WI38 (cell line): ENCODE data around the gene PLEKHA5.
"Not testable (repeated sequence)": the region's sequence is repeated elsewhere in the genome, so short reads cannot be mapped to it uniquely, and the experiment has no call there.

Experiments
- H3K4me3 ChIP-seq: 2 replicates; pipeline ENCODE4 v1.5.1; 2011; ENCODE audit warnings: low read depth, mild to moderate bottlenecking, control low read depth, low read length
- TF ChIP-seq, protein P1 (sequence below): IDR thresholded peaks from 2 replicates; pipeline ENCODE4 v1.5.1; 2012; ENCODE audit warnings: low read depth, mild to moderate bottlenecking, control low read depth, low read length

PLEKHA5 gene

DNA sequence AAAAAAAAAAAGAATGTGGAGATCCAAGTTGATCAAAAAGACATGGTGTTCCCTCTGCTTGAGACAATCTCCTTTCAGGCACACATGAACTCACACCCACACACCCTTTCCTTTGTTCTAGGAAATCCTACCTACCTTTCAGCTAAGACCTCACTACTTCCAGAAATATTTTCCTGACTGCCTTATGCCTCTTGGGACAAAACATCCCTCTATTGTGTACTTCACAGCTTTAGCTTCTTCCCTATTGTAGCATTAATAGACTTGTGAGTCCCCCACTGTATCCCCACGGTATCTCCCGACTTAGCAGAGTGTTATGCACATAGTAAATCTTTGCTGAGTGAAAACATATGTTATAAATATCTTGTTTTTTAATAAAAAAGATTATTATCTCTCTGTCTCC lies 264.9 kb downstream of the PLEKHA5 start:
- no peak overlapping the region for H3K4me3 ChIP-seq
- TF ChIP-seq, protein P1, sequence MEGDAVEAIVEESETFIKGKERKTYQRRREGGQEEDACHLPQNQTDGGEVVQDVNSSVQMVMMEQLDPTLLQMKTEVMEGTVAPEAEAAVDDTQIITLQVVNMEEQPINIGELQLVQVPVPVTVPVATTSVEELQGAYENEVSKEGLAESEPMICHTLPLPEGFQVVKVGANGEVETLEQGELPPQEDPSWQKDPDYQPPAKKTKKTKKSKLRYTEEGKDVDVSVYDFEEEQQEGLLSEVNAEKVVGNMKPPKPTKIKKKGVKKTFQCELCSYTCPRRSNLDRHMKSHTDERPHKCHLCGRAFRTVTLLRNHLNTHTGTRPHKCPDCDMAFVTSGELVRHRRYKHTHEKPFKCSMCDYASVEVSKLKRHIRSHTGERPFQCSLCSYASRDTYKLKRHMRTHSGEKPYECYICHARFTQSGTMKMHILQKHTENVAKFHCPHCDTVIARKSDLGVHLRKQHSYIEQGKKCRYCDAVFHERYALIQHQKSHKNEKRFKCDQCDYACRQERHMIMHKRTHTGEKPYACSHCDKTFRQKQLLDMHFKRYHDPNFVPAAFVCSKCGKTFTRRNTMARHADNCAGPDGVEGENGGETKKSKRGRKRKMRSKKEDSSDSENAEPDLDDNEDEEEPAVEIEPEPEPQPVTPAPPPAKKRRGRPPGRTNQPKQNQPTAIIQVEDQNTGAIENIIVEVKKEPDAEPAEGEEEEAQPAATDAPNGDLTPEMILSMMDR = no peak

- H3K4me3 ChIP-seq = no peak overlapping the region
- TF ChIP-seq, protein P1 = no peak
Measured at GRCh38 chr12:19397534-19397933, 268.0 kb downstream of the PLEKHA5 start.

DNA sequence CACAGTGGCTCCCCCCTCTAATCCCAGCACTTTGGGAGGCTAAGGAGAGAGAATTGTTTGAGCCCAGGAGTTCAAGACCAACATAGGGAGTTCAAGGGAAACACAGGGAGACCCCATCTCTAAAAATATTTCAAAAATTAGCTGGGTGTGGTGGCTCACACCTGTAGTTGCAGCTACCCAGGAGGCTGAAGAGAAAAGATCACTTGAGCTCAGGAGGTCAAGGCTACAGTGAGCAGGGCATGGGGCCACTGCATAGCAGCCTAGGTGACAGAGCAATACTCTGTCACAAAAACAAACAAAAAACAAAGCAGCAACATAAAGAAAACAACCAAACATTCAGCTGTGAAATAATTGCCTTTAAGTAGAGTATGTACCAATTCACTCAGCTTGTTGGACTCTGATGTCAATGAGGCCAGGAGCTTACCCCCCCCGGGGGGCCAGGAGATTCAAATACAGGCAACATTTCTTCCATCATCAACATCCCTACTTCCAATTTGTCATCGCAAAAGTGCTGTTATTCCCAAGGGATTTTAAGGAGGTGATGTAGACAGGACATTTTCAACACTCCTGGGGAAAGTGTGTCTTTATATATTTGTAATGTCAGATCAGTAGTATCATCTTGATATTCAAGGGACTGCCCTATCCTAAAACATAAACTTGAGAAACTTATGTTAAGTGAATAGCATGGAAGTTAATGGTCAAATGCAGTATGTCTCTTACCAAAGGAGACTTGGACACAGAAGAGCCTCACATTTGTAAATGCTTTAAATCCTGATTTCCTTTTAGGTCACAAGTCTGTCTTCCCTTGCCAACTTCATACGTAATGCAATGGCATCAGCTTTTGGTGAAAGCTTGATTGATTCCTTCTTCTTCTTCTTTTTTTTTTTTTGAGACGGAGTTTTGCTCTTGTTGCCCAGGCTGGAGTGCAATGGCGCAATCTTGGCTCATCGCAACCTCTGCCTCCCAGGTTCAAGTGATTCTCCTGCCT lies 269.1 kb downstream of the PLEKHA5 start:
- TF ChIP-seq, protein P1 = no peak
- H3K4me3 ChIP-seq = no peak overlapping the region

DNA sequence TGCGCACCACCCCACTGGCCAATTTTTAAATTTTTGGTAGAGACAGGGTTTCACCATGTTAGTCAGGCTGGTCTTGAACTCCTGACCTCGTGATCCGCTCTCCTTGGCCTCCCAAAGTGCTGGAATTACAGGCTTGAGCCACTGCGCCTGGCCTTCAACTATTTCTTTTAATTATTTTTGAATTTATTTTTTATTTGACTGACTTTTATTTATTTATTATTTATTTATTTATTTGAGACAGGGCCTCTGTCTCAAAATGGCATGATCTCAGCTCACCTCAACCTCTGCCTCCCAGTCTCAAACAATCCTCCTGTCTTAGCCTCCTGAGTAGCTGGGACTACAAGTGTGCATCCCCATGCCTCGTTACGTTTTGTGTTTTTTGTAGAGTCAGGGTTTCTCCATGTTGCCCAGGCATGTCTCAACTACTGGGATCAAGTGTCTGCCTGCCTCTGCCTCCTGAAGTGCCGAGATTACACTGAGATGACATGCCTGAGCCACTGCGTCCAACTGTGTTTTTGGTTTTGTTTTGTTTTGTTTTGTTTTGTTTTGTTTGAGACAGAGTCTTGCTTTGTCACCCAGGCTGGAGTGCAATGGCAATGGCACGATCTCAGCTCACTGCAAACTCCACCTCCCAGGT lies 271.2 kb downstream of the PLEKHA5 start:
- not testable (repeated sequence) for H3K4me3 ChIP-seq

DNA sequence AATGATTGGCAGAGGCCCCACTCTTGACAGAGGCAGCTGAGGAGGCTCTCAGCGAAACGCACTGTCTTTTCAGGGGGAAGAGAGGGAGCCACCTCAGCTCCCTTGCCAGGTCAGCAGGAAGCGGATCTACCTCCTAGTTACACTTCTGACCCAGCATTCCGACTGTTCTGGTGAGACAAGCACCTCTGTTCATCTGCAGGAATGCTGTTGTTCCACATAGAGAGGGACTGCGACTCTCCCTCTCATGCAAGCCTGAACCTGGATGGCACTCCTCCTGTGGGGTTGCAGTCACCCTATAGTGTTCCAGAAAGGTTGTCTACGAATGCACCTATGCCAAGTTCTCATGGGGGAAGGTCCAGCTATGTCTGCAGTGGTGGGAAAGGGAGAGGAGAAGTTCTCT lies 272.7 kb downstream of the PLEKHA5 start:
- no peak overlapping the region for H3K4me3 ChIP-seq
- TF ChIP-seq, protein P1 = no peak

GRCh38 chr12:19402743-19403431 lies 273.4 kb downstream of the PLEKHA5 start:
- no peak overlapping the region for H3K4me3 ChIP-seq
- TF ChIP-seq, protein P1 = no peak

- no peak overlapping the region for H3K4me3 ChIP-seq
Measured at GRCh38 chr12:19404242-19404880, 274.8 kb downstream of the PLEKHA5 start.

More at GRCh38 chr12:19404242-19404880, 274.8 kb downstream of the PLEKHA5 start:
- TF ChIP-seq, protein P1 = no peak
